Globus pallidus (tissue), 1 donor: ENCODE data around the gene ATP5F1D.

Experiments used
- DNase-seq: peaks from one replicate; pipeline ENCODE4 v3.0.0-alpha.2; 2015; ENCODE audit warnings: low spot score

ATP5F1D gene

GRCh38 chr19:1259206-1259875, 17.8 kb downstream of the ATP5F1D start:
- no peak for DNase-seq

GRCh38 chr19:1259876-1260748, 18.6 kb downstream of the ATP5F1D start:
- no peak for DNase-seq

- peak; percentile 92 for DNase-seq
Measured at GRCh38 chr19:1260749-1261537, 19.4 kb downstream of the ATP5F1D start.

- DNase-seq: no peak
Measured at GRCh38 chr19:1261538-1261797, 19.9 kb downstream of the ATP5F1D start.

- DNase-seq: no peak
Measured at GRCh38 chr19:1261798-1262622, 20.5 kb downstream of the ATP5F1D start.

GRCh38 chr19:1262623-1263123, 21.1 kb downstream of the ATP5F1D start:
- DNase-seq: no peak

GRCh38 chr19:1263188-1263587, 21.6 kb downstream of the ATP5F1D start:
- DNase-seq: no peak

- DNase-seq: no peak
Measured at GRCh38 chr19:1264801-1265614, 23.5 kb downstream of the ATP5F1D start.

GRCh38 chr19:1265615-1266128, 24.1 kb downstream of the ATP5F1D start:
- DNase-seq: no peak

GRCh38 chr19:1266129-1266915, 24.8 kb downstream of the ATP5F1D start:
- no peak for DNase-seq

- DNase-seq: no peak
Measured at GRCh38 chr19:1266916-1267476, 25.4 kb downstream of the ATP5F1D start.

- DNase-seq: no peak
Measured at GRCh38 chr19:1267477-1268225, 26.1 kb downstream of the ATP5F1D start.

GRCh38 chr19:1268226-1269064, 26.9 kb downstream of the ATP5F1D start:
- DNase-seq: no peak

GRCh38 chr19:1269065-1269477, 27.5 kb downstream of the ATP5F1D start, which contains the start of gene CIRBP:
TSS of gene CIRBP (plus strand) at chr19:1269332. CDS start at chr19:1270934, 1,602 bp downstream.
- peak; percentile 100 for DNase-seq

- peak; percentile 86 for DNase-seq
Measured at GRCh38 chr19:1269478-1270212, 28.1 kb downstream of the ATP5F1D start.

GRCh38 chr19:1270213-1270853, 28.8 kb downstream of the ATP5F1D start:
- DNase-seq: no peak
